Measurements from ENCODE around the gene BAG5.
"Not testable (repeated sequence)": the region's sequence is repeated elsewhere in the genome, so short reads cannot be mapped to it uniquely, and the experiment has no call there.

The BAG5 gene

GRCh38 chr14:103517721-103518421, 44.6 kb downstream of the BAG5 start:
- no peaks in the 10 kb centered on the region for H3K9me3 ChIP-seq
- no peak overlapping the region for H3K27ac ChIP-seq
- H3K4me1 ChIP-seq (ENCODE audit: control insufficient read depth in 1 of 2, insufficient read depth in 1 of 2, low read depth in 1 of 2, low read length in 1 of 2), result peaks cover 20 to 32% of the 10 kb centered on the region in 2 experiments
- no peak overlapping the region for H3K4me3 ChIP-seq (ENCODE audit: low read depth in 1 of 2, low read length in 1 of 2)
- peaks cover 20% of the 10 kb centered on the region for H3K36me3 ChIP-seq
- peaks cover 46% of the 10 kb centered on the region for H3K27me3 ChIP-seq
- TF ChIP-seq CTCF (IDR thresholded peaks at IDR 0.05), result no peak

GRCh38 chr14:103517174-103517566, 45.3 kb downstream of the BAG5 start:
- no peaks in the 10 kb centered on the region for H3K9me3 ChIP-seq
- no peak overlapping the region for H3K4me3 ChIP-seq (ENCODE audit: low read depth in 1 of 2, low read length in 1 of 2)
- H3K27me3 ChIP-seq, result peaks cover 39% of the 10 kb centered on the region
- no peak overlapping the region for H3K27ac ChIP-seq
- no peak for TF ChIP-seq CTCF (IDR thresholded peaks at IDR 0.05)
- peaks cover 14 to 27% of the 10 kb centered on the region in 2 experiments for H3K4me1 ChIP-seq (ENCODE audit: control insufficient read depth in 1 of 2, insufficient read depth in 1 of 2, low read depth in 1 of 2, low read length in 1 of 2)
- peaks cover 27% of the 10 kb centered on the region for H3K36me3 ChIP-seq

GRCh38 chr14:103516426-103517173, 45.9 kb downstream of the BAG5 start:
- peaks cover 34% of the 10 kb centered on the region for H3K27me3 ChIP-seq
- no peaks in the 10 kb centered on the region for H3K9me3 ChIP-seq
- H3K4me3 ChIP-seq (ENCODE audit: low read depth in 1 of 2, low read length in 1 of 2), result no peak overlapping the region
- H3K27ac ChIP-seq, result no peak overlapping the region
- no peak for TF ChIP-seq CTCF (IDR thresholded peaks at IDR 0.05)
- peaks cover 11 to 21% of the 10 kb centered on the region in 2 experiments for H3K4me1 ChIP-seq (ENCODE audit: control insufficient read depth in 1 of 2, insufficient read depth in 1 of 2, low read depth in 1 of 2, low read length in 1 of 2)
- peaks cover 31% of the 10 kb centered on the region for H3K36me3 ChIP-seq

GRCh38 chr14:103514596-103515421, 47.6 kb downstream of the BAG5 start:
- peaks cover 48% of the 10 kb centered on the region for H3K36me3 ChIP-seq
- no peak for TF ChIP-seq CTCF (IDR thresholded peaks at IDR 0.05)
- H3K4me1 ChIP-seq (ENCODE audit: control insufficient read depth in 1 of 2, insufficient read depth in 1 of 2, low read depth in 1 of 2, low read length in 1 of 2), result peaks cover 5 to 10% of the 10 kb centered on the region in 2 experiments
- H3K9me3 ChIP-seq, result no peaks in the 10 kb centered on the region
- no peak overlapping the region for H3K27ac ChIP-seq
- H3K27me3 ChIP-seq, result peaks cover 16% of the 10 kb centered on the region
- no peak overlapping the region for H3K4me3 ChIP-seq (ENCODE audit: low read depth in 1 of 2, low read length in 1 of 2)

GRCh38 chr14:103512701-103513611, 49.5 kb downstream of the BAG5 start:
- Histone ChIP-seq H3K4me3 (ENCODE audit: low read depth in 1 of 2, low read length in 1 of 2) (no peak overlapping the region), H3K4me1 (ENCODE audit: control insufficient read depth in 1 of 2, insufficient read depth in 1 of 2, low read depth in 1 of 2, low read length in 1 of 2) (no peaks in the 10 kb centered on the region), H3K36me3 (peaks cover 67% of the 10 kb centered on the region), H3K9me3 (no peaks in the 10 kb centered on the region), H3K27me3 (no peaks in the 10 kb centered on the region), H3K27ac (no peak overlapping the region)
- TF ChIP-seq CTCF (IDR thresholded peaks at IDR 0.05), result no peak

GRCh38 chr14:103512180-103512579, 50.3 kb downstream of the BAG5 start:
- not testable (repeated sequence) for H3K27ac ChIP-seq; H3K27me3 ChIP-seq; H3K4me3 ChIP-seq (ENCODE audit: low read depth in 1 of 2, low read length in 1 of 2); H3K4me1 ChIP-seq (ENCODE audit: control insufficient read depth in 1 of 2, insufficient read depth in 1 of 2, low read depth in 1 of 2, low read length in 1 of 2); H3K9me3 ChIP-seq
- peaks cover 75% of the 10 kb centered on the region for H3K36me3 ChIP-seq

Measured in neutrophil (primary cell).